IMR-90 (cell line): Measurements from ENCODE around the gene COL8A1. TPM values are rescaled to one million over a fixed set of nuclear protein-coding genes. Genes with fewer than 3 reads are reported as not detected.

Experiments
- ATAC-seq: fragments of 200-7000 bp; cut with Tn5 transposase; 2 replicates; pipeline ENCODE4 v1.9.1; 2020; ENCODE audit warnings: low read depth, mild to moderate bottlenecking, moderate library complexity
- BruUV-seq: library from RNA; stranded (reverse); fragments of 400-500 nt; replicated peaks from 2 replicates; lab custom pipeline; 2021; lab: Mats Ljungman, UMichigan
- CTCF ChIA-PET: fragments of 300-600 bp; formaldehyde crosslinking; extraction: SDS; loops from one replicate; lab custom pipeline; 2021; ENCODE audit warnings: antibody characterized with exemption; lab: Yijun Ruan, JAX
- POLR2A ChIA-PET: fragments of 300-600 bp; sonication (Branson Sonifier 250); formaldehyde crosslinking; loops from one replicate; lab custom pipeline; 2022; ENCODE audit warnings: antibody characterized with exemption; ENCODE audit not compliant: unreplicated experiment; lab: Charles Lee
- DNase-seq: peaks from one replicate; pipeline ENCODE4 v3.0.0; 2013
- H2AFZ ChIP-seq: replicated peaks from 2 replicates; pipeline ENCODE3; 2013; ENCODE audit warnings: low read length, mild to moderate bottlenecking; ENCODE audit not compliant: poor library complexity
- H2AK5ac ChIP-seq: 2 replicates; pipeline ENCODE4 v1.6.1; 2013; ENCODE audit warnings: low read depth, low read length, inconsistent platforms
- H2AK9ac ChIP-seq: replicated peaks from 2 replicates; pipeline ENCODE3; 2013; ENCODE audit warnings: mild to moderate bottlenecking, low read depth, low read length, moderate library complexity; ENCODE audit not compliant: poor library complexity
- H2BK120ac ChIP-seq: 2 replicates; pipeline ENCODE4 v1.6.1; 2013; ENCODE audit warnings: low read depth, low read length, inconsistent platforms
- H2BK15ac ChIP-seq: 3 replicates; pipeline ENCODE4 v1.6.1; 2013; ENCODE audit warnings: low read depth, low read length, inconsistent platforms
- H2BK20ac ChIP-seq: 2 replicates; pipeline ENCODE4 v1.6.1; 2013; ENCODE audit warnings: low read depth, mild to moderate bottlenecking, inconsistent platforms, low read length, moderate library complexity
- H2BK5ac ChIP-seq: 2 replicates; pipeline ENCODE4 v1.6.1; 2013; ENCODE audit warnings: mild to moderate bottlenecking, low read depth, low read length, inconsistent platforms; ENCODE audit not compliant: poor library complexity, severe bottlenecking
- H3K14ac ChIP-seq: replicated peaks from 2 replicates; pipeline ENCODE4 v1.6.1; 2013; ENCODE audit warnings: low read depth, low read length, inconsistent platforms
- H3K18ac ChIP-seq: 2 replicates; pipeline ENCODE4 v1.6.1; 2013; ENCODE audit warnings: low read depth, low read length, control low read depth
- H3K23ac ChIP-seq: 2 replicates; pipeline ENCODE4 v1.6.1; 2013; ENCODE audit warnings: low read depth, low read length, inconsistent platforms
- H3K27ac ChIP-seq: 2 replicates; pipeline ENCODE4 v1.5.1; 2013; ENCODE audit warnings: mild to moderate bottlenecking, control low read depth, low read length; ENCODE audit not compliant: insufficient read depth
- H3K27me3 ChIP-seq: 2 replicates; pipeline ENCODE4 v1.6.1; 2013; ENCODE audit warnings: low read length; ENCODE audit not compliant: control insufficient read depth, insufficient read depth
- H3K36me3 ChIP-seq: 2 replicates; pipeline ENCODE4 v1.6.1; 2013; ENCODE audit warnings: low read length, mixed read lengths; ENCODE audit not compliant: control insufficient read depth, insufficient read depth
- H3K4ac ChIP-seq: 2 replicates; pipeline ENCODE4 v1.6.1; 2013; ENCODE audit warnings: low read depth, low read length, inconsistent platforms
- H3K4me1 ChIP-seq: 2 replicates; pipeline ENCODE4 v1.6.1; 2013; ENCODE audit warnings: low read length, mixed read lengths; ENCODE audit not compliant: control insufficient read depth, insufficient read depth
- H3K4me2 ChIP-seq: 2 replicates; pipeline ENCODE4 v1.6.1; 2013; ENCODE audit warnings: low read depth, mild to moderate bottlenecking, control low read depth, low read length, moderate library complexity
- H3K4me3 ChIP-seq: 2 replicates; pipeline ENCODE4 v1.5.1; 2013; ENCODE audit warnings: low read depth, mild to moderate bottlenecking, control low read depth, low read length, moderate library complexity; ENCODE audit not compliant: insufficient read depth
- H3K56ac ChIP-seq: 2 replicates; pipeline ENCODE4 v1.6.1; 2013; ENCODE audit warnings: low read length, inconsistent platforms; ENCODE audit not compliant: insufficient read depth; ENCODE audit errors: extremely low read depth
- H3K79me1 ChIP-seq, 2 experiments: 2 replicates each; pipeline ENCODE4 v1.6.1; 2013; ENCODE audit warnings: low read length in 2 of 2, inconsistent platforms in 1 of 2, low read depth in 1 of 2
- H3K9ac ChIP-seq: 2 replicates; pipeline ENCODE4 v1.6.1; 2013; ENCODE audit warnings: low read depth, low read length, control low read depth
- H3K9me1 ChIP-seq: 2 replicates; pipeline ENCODE4 v1.6.1; 2013; ENCODE audit warnings: low read length, inconsistent platforms; ENCODE audit not compliant: insufficient read depth
- H3K9me3 ChIP-seq: 2 replicates; pipeline ENCODE4 v1.6.1; 2013; ENCODE audit warnings: low read length; ENCODE audit not compliant: control insufficient read depth, insufficient read depth
- H4K20me1 ChIP-seq: 2 replicates; pipeline ENCODE4 v1.6.1; 2013; ENCODE audit warnings: low read length, inconsistent platforms; ENCODE audit not compliant: insufficient read depth
- H4K5ac ChIP-seq: 2 replicates; pipeline ENCODE4 v1.6.1; 2013; ENCODE audit warnings: mild to moderate bottlenecking, low read depth, low read length, control low read depth
- H4K8ac ChIP-seq, 2 experiments: 2 replicates each; pipeline ENCODE4 v1.6.1; 2013; ENCODE audit warnings: low read depth in 2 of 2, low read length in 2 of 2, control low read depth in 1 of 2, inconsistent platforms in 1 of 2
- H4K91ac ChIP-seq: 2 replicates; pipeline ENCODE4 v1.6.1; 2013; ENCODE audit warnings: low read depth, low read length, inconsistent platforms; ENCODE audit not compliant: insufficient read depth
- RAD21 ChIP-seq: IDR thresholded peaks from 2 replicates; pipeline ENCODE4 v1.6.1; 2012; ENCODE audit warnings: low read length, improper control_type of control experiment
- SMC3 ChIP-seq: fragments of 150-350 bp; IDR thresholded peaks from 2 replicates; pipeline ENCODE4 v1.6.1; 2016; ENCODE audit warnings: low read depth, mild to moderate bottlenecking, antibody characterized with exemption, low read length, moderate library complexity
- WGBS, 2 experiments: methylation state at CpG; one replicate each; pipeline versions ENCODE4 v1.1.5 to v1.1.7; 2013; ENCODE audit warnings: missing lambda C conversion rate in 2 of 2; ENCODE audit not compliant: insufficient read length in 1 of 2; ENCODE audit errors: extremely low coverage in 2 of 2; 5-methylcytosine and 5-hydroxymethylcytosine counted together
- dilution Hi-C: fragments of 300-500 bp; cut with HindIII; formaldehyde crosslinking; loops from one replicate; pipeline ENCODE4 v1.14.3; 2018; ENCODE audit warnings: low sequenced_read_pairs; ENCODE audit not compliant: unreplicated experiment
- in situ Hi-C: fragments of 300-500 bp; cut with MboI; formaldehyde crosslinking; loops from 3 replicates; pipeline ENCODE4 v1.14.3; 2019; ENCODE audit warnings: low sequenced_read_pairs, inconsistent platforms, mixed read lengths
- intact Hi-C: fragments of 100-400 bp; cut with micrococcal nuclease; formaldehyde crosslinking; loops from 2 replicates; pipeline ENCODE4 v1.10.0; 2022
- polyA plus RNA-seq, 3 experiments: library from polyadenylated mRNA; depleted of rRNA; stranded (reverse); fragments of >200 nt; gene quantifications; 2 replicates each; pipeline ENCODE4 v1.2.3, GENCODE V29; 2012; ENCODE audit warnings: low replicate concordance in 1 of 3
- total RNA-seq: library from RNA; depleted of rRNA; stranded (reverse); fragments of >200 nt; gene quantifications from 2 replicates; pipeline ENCODE4 v1.2.3, GENCODE V29; 2012
- TF ChIP-seq, protein P1 (sequence below): fragments of 150-350 bp; IDR thresholded peaks from 2 replicates; pipeline ENCODE4 v1.6.1; 2016; ENCODE audit warnings: low read depth, mild to moderate bottlenecking, low read length, moderate library complexity, borderline replicate concordance
- TF ChIP-seq, protein P2 (sequence below): conservative IDR thresholded peaks from 2 replicates; pipeline ENCODE4 v1.5.1; 2012; ENCODE audit warnings: mild to moderate bottlenecking, low read depth, low read length, improper control_type of control experiment

COL8A1 gene
- total and polyA plus RNA-seq, 2 of the 4 experiments (the other 2 are of a cell fraction) = 119 to 151 TPM

DNA sequence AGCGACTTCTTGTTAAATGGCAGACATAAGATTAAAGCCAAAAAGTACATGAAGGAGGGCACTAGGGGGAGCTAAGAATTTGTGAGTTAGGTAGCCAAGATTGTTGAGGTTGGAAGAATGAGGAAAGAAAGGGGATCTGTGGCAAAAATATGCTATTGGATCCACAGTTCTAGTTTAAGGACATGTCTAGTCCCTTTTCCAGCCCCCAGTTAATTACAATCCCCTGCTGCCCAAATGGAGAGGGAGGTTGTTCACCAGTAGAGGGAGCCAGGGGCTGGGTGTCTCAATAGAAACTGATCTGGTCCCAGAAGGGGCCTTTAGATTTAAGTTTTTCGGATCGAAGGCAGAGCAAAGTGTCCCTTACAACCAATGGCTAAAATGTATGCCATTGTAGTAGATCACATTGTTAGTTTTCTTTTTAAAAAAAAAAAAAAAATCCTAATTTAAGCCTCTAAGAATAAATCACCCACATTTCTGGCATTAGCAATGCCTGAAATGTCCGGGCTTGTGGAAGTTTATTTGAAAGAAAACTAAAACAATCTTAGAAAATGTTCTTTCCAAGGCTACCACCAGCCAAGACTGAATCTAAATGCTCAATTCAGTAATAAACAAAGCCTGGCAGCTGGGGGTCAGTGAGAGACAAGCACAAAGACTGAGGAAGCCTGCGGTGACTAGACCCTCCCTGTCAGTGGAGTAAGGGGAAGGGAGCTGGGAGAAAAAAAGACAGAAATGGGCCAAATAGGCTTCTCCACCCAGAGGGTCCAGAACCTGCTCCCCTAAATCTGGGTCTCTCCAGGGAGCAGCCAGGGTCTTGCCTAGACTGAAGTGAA, 7.1 kb downstream of the COL8A1 start:
- peak overlapping the region; percentile 9; the same call in 1 of the 2 replicates for H2AK5ac ChIP-seq
- peak overlapping the region; percentile 61 for H3K4ac ChIP-seq
- peak overlapping the region; percentile 77 for H2BK120ac ChIP-seq
- peak overlapping the region; percentile 1 for H2AK9ac ChIP-seq
- peak overlapping the region; percentile 92 for H4K5ac ChIP-seq
- H2BK20ac ChIP-seq = peak overlapping the region; percentile 56
- H3K9me3 ChIP-seq = no peaks in the 10 kb centered on the region
- H3K18ac ChIP-seq = peak overlapping the region; percentile 82
- H3K4me1 ChIP-seq = peaks cover 20% of the 10 kb centered on the region
- TF ChIP-seq, protein P1, sequence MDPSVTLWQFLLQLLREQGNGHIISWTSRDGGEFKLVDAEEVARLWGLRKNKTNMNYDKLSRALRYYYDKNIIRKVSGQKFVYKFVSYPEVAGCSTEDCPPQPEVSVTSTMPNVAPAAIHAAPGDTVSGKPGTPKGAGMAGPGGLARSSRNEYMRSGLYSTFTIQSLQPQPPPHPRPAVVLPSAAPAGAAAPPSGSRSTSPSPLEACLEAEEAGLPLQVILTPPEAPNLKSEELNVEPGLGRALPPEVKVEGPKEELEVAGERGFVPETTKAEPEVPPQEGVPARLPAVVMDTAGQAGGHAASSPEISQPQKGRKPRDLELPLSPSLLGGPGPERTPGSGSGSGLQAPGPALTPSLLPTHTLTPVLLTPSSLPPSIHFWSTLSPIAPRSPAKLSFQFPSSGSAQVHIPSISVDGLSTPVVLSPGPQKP = no peak
- TF ChIP-seq, protein P2, sequence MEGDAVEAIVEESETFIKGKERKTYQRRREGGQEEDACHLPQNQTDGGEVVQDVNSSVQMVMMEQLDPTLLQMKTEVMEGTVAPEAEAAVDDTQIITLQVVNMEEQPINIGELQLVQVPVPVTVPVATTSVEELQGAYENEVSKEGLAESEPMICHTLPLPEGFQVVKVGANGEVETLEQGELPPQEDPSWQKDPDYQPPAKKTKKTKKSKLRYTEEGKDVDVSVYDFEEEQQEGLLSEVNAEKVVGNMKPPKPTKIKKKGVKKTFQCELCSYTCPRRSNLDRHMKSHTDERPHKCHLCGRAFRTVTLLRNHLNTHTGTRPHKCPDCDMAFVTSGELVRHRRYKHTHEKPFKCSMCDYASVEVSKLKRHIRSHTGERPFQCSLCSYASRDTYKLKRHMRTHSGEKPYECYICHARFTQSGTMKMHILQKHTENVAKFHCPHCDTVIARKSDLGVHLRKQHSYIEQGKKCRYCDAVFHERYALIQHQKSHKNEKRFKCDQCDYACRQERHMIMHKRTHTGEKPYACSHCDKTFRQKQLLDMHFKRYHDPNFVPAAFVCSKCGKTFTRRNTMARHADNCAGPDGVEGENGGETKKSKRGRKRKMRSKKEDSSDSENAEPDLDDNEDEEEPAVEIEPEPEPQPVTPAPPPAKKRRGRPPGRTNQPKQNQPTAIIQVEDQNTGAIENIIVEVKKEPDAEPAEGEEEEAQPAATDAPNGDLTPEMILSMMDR = peak; percentile 66
- TF ChIP-seq RAD21 (peak; percentile 59), SMC3 (peak; percentile 68)
- no CpG with 5 or more reads among the region's 5 CpGs for WGBS, 2 experiments
- peak overlapping the region; percentile 89 for H3K27ac ChIP-seq
- peak overlapping the region; percentile 44; the same call in 1 of the 2 replicates for H3K56ac ChIP-seq
- H3K36me3 ChIP-seq = no peaks in the 10 kb centered on the region
- no peaks in the 10 kb centered on the region; the same call in 1 of the 2 replicates for H3K9me1 ChIP-seq
- H3K9ac ChIP-seq = peak overlapping the region; percentile 1; the same call in 1 of the 2 replicates
- H4K20me1 ChIP-seq = peaks cover 2% of the 10 kb centered on the region; the same call in 1 of the 2 replicates
- H3K14ac ChIP-seq = peak overlapping the region; percentile 49
- peak overlapping the region; percentile 17 to 58; a peak in 3 of 4 replicates for H4K8ac ChIP-seq
- BruUV-seq = no TSS peak
- H3K4me2 ChIP-seq = peak overlapping the region; percentile 75
- POLR2A ChIA-PET = no interaction called here
- CTCF ChIA-PET = interaction anchor here (0.6 to 2.9 kb wide), 16 partner anchors 11 to 146 kb away, joined by 3 to 12 read pairs (median 3); no protein-coding TSS in a partner anchor
- peak overlapping the region; percentile 66 for H2BK5ac ChIP-seq
- peak overlapping the region; percentile 56 for H3K23ac ChIP-seq
- in situ Hi-C loops (no loop called here), dilution Hi-C loops (no loop called here), intact Hi-C loops (loop anchor here (1.0 to 10.0 kb wide), 5 partner anchors 42 to 623 kb away; no protein-coding TSS in a partner anchor)
- H2BK15ac ChIP-seq = peak overlapping the region; percentile 50; the same call in 1 of the 3 replicates
- DNase-seq (peak; percentile 81), ATAC-seq (peak; percentile 50)
- H3K79me1 ChIP-seq = peaks cover 36 to 66% of the 10 kb centered on the region in 2 experiments
- no peak overlapping the region for H3K4me3 ChIP-seq
- H4K91ac ChIP-seq = peak overlapping the region; percentile 43; the same call in 1 of the 2 replicates
- no peak overlapping the region for H2AFZ ChIP-seq
- H3K27me3 ChIP-seq = no peaks in the 10 kb centered on the region
